Activated T-helper 1 cell treated with anti-CD3 and anti-CD28 coated beads, Interleukin-12 subunit alpha, Interleukin-12 subunit beta, Interleukin-2, Interleukin-4 antibody, amounts not matched to agents 30 ng/mL and 10 ng/mL and 1 ng/mL, durations not matched to agents 14 hours and 24 hours and 36 hours (primary cell): Measurements from ENCODE around the gene FBXO28. TPM values are rescaled to one million over a fixed set of nuclear protein-coding genes. Genes with fewer than 3 reads are reported as not detected.
"Not testable (repeated sequence)": the region's sequence is repeated elsewhere in the genome, so short reads cannot be mapped to it uniquely, and the experiment has no call there.

Experiments
- DNase-seq: peaks from one replicate; pipeline ENCODE4 v3.0.0; 2021; ENCODE audit warnings: low spot score
- H3K27ac Mint-ChIP-seq: one replicate; pipeline ENCODE4 v1.8.0; 2021; ENCODE audit warnings: mild to moderate bottlenecking, mixed read lengths
- H3K27me3 Mint-ChIP-seq: one replicate; pipeline ENCODE4 v1.8.0; 2022; ENCODE audit warnings: mild to moderate bottlenecking, moderate library complexity, mixed read lengths; ENCODE audit not compliant: insufficient read depth
- H3K36me3 Mint-ChIP-seq: one replicate; pipeline ENCODE4 v1.8.0; 2021; ENCODE audit warnings: low read depth, mixed read lengths
- H3K4me1 Mint-ChIP-seq: one replicate; pipeline ENCODE4 v1.8.0; 2021; ENCODE audit warnings: low read depth, mixed read lengths
- H3K4me3 Mint-ChIP-seq: one replicate; pipeline ENCODE4 v1.8.0; 2021; ENCODE audit warnings: mild to moderate bottlenecking, moderate library complexity, mixed read lengths
- H3K9me3 Mint-ChIP-seq: one replicate; pipeline ENCODE4 v1.8.0; 2021; ENCODE audit warnings: mixed read lengths
- intact Hi-C: fragments of 100-400 bp; cut with micrococcal nuclease; formaldehyde crosslinking; loops from one replicate; pipeline ENCODE4 v1.15.1; 2024
- total RNA-seq: library from RNA; stranded (reverse); gene quantifications from 2 replicates; pipeline ENCODE4 v1.2.3, GENCODE V29; 2022

Gene FBXO28
- total RNA-seq, 1 donor from 2014 or later: 32.2 TPM

- peaks cover 15% of the 10 kb centered on the region for H3K4me1 Mint-ChIP-seq
- intact Hi-C loops: loop anchor here (2.0 kb wide), 2 partner anchors 23 to 37 kb away; partner anchors contain the start of gene DEGS1
- DNase-seq: no peak
- no peak overlapping the region for H3K27ac Mint-ChIP-seq
- H3K36me3 Mint-ChIP-seq: peaks cover 2% of the 10 kb centered on the region
- H3K9me3 Mint-ChIP-seq: no peaks in the 10 kb centered on the region
- H3K4me3 Mint-ChIP-seq: peak overlapping the region; percentile 45
- no peaks in the 10 kb centered on the region for H3K27me3 Mint-ChIP-seq
These were observed 91.5 kb downstream of the FBXO28 start for GRCh38 chr1:224205438-224205840.

GRCh38 chr1:224205931-224206538 lies 92.1 kb downstream of the FBXO28 start:
- H3K4me1 Mint-ChIP-seq: peaks cover 15% of the 10 kb centered on the region
- not testable (repeated sequence) for H3K4me3 Mint-ChIP-seq, DNase-seq, H3K27ac Mint-ChIP-seq, H3K36me3 Mint-ChIP-seq, H3K9me3 Mint-ChIP-seq, H3K27me3 Mint-ChIP-seq
- intact Hi-C loops: loop anchor here (2.0 kb wide), 2 partner anchors 23 to 37 kb away; partner anchors contain the start of gene DEGS1

- no peaks in the 10 kb centered on the region for H3K9me3 Mint-ChIP-seq
- H3K36me3 Mint-ChIP-seq: no peaks in the 10 kb centered on the region
- intact Hi-C loops: no loop called here
- H3K4me1 Mint-ChIP-seq: no peaks in the 10 kb centered on the region
- H3K4me3 Mint-ChIP-seq: no peak overlapping the region
- DNase-seq: no peak
- H3K27me3 Mint-ChIP-seq: no peaks in the 10 kb centered on the region
- no peak overlapping the region for H3K27ac Mint-ChIP-seq
These were observed 97.5 kb downstream of the FBXO28 start for GRCh38 chr1:224211206-224211962.

Other genes with a start within 250 kb of the FBXO28 start
- 54.7 and 57.1 TPM in 2 replicates for gene DEGS1, start 69.1 kb downstream of the FBXO28 start, total RNA-seq
- 47.2 and 47.6 TPM in 2 replicates for gene NVL, start 216.1 kb downstream of the FBXO28 start, total RNA-seq
- 80.7 and 82.3 TPM in 2 replicates for gene CNIH4, start 242.8 kb downstream of the FBXO28 start, total RNA-seq